ENCODE results near the gene ZBTB42.

DNA sequence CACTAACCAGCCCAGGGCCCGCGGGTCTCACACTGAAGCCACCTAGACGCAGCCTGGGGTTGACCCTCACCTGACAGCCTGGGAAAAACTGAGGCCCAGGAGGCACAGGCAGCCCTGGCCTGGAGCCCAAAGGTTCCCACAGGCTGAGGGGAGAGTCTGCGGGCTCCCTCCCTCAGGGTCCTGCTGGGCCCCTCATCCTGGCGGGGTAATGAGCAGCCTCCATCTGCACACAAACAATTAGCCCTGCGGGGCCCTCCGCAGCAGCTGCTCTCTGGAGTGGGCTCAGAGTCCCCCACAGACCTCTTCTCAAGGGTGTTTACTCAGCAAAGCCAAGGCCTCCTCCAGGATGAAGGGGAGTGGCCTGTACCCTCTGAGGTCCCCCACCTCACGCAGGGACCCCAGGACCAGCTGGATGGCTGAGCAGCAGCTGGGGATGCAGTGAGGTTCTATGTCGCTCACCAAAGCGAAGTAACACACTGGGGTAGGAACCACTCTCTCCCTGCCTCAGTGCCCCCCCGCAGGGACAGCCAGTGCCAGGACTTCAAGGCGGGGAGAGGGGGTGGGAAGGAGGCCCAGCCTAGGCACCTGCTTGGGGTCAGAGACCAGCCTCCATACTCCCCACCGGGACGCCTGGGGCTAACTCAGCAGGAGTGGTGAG is 12.6 kb upstream of the ZBTB42 start:
- TF ChIP-seq, protein P1, sequence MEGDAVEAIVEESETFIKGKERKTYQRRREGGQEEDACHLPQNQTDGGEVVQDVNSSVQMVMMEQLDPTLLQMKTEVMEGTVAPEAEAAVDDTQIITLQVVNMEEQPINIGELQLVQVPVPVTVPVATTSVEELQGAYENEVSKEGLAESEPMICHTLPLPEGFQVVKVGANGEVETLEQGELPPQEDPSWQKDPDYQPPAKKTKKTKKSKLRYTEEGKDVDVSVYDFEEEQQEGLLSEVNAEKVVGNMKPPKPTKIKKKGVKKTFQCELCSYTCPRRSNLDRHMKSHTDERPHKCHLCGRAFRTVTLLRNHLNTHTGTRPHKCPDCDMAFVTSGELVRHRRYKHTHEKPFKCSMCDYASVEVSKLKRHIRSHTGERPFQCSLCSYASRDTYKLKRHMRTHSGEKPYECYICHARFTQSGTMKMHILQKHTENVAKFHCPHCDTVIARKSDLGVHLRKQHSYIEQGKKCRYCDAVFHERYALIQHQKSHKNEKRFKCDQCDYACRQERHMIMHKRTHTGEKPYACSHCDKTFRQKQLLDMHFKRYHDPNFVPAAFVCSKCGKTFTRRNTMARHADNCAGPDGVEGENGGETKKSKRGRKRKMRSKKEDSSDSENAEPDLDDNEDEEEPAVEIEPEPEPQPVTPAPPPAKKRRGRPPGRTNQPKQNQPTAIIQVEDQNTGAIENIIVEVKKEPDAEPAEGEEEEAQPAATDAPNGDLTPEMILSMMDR (conservative IDR thresholded peaks at IDR 0.05; ENCODE audit: low read depth, low read length): no peak
- TF ChIP-seq EZH2 (IDR thresholded peaks at IDR 0.05; ENCODE audit: low read length, unreplicated experiment) (no peak), EZH2phosphoT487 (IDR thresholded peaks at IDR 0.05; ENCODE audit: borderline replicate concordance, low read length) (no peak)

All from PC-3 (cell line).